GM18858 (cell line): ENCODE results near the gene ZRANB1.

Source experiments
- ATAC-seq: cut with Tn5 transposase; IDR thresholded peaks from one replicate; pipeline ENCODE4 v1.9.1; 2021; ENCODE audit not compliant: unreplicated experiment

ZRANB1 gene

GRCh38 chr10:124993345-124993708 lies 51.4 kb downstream of the ZRANB1 start:
- ATAC-seq = no peak

GRCh38 chr10:124993736-124994451 lies 52.0 kb downstream of the ZRANB1 start:
- no peak for ATAC-seq

- no peak for ATAC-seq
These were observed 52.9 kb downstream of the ZRANB1 start for GRCh38 chr10:124994573-124995473.

GRCh38 chr10:124995605-124996004 lies 53.7 kb downstream of the ZRANB1 start:
- no peak for ATAC-seq

- ATAC-seq = no peak
These were observed 54.4 kb downstream of the ZRANB1 start for GRCh38 chr10:124996127-124996853.

GRCh38 chr10:124996854-124997215 lies 54.9 kb downstream of the ZRANB1 start:
- ATAC-seq = no peak

- ATAC-seq = no peak
These were observed 55.4 kb downstream of the ZRANB1 start for GRCh38 chr10:124997306-124997705.

- ATAC-seq = no peak
These were observed 56.1 kb downstream of the ZRANB1 start for GRCh38 chr10:124997771-124998623.

GRCh38 chr10:124998624-124999291 lies 56.8 kb downstream of the ZRANB1 start:
- no peak for ATAC-seq

GRCh38 chr10:124999433-125000365 lies 57.8 kb downstream of the ZRANB1 start:
- ATAC-seq = no peak

- ATAC-seq = no peak
These were observed 58.7 kb downstream of the ZRANB1 start for GRCh38 chr10:125000366-125001312.

GRCh38 chr10:125001313-125002046 lies 59.6 kb downstream of the ZRANB1 start:
- no peak for ATAC-seq

- ATAC-seq = no peak
These were observed 60.1 kb downstream of the ZRANB1 start for GRCh38 chr10:125002047-125002422.

- ATAC-seq = no peak
These were observed 60.7 kb downstream of the ZRANB1 start for GRCh38 chr10:125002423-125003145.

- ATAC-seq = no peak
These were observed 61.4 kb downstream of the ZRANB1 start for GRCh38 chr10:125003146-125003900.

GRCh38 chr10:125003901-125004467 lies 62.1 kb downstream of the ZRANB1 start:
- no peak for ATAC-seq
